Mesendoderm (in vitro differentiated cells): ENCODE measurements around the gene AGBL3. TPM values are rescaled to one million over a fixed set of nuclear protein-coding genes. Genes with fewer than 3 reads are reported as not detected.

ENCODE experiments used
- DNase-seq: peaks from one replicate; pipeline ENCODE4 v3.0.0; 2013
- H2AK5ac ChIP-seq: 2 replicates; pipeline ENCODE4 v1.6.1; 2013; ENCODE audit warnings: low read length, inconsistent platforms
- H2BK120ac ChIP-seq: 2 replicates; pipeline ENCODE4 v1.6.1; 2013; ENCODE audit warnings: low read depth, mild to moderate bottlenecking, low read length, moderate library complexity, mixed read lengths
- H2BK15ac ChIP-seq: replicated peaks from 2 replicates; pipeline ENCODE4 v1.6.1; 2013; ENCODE audit warnings: low read depth, mild to moderate bottlenecking, moderate library complexity
- H2BK5ac ChIP-seq: 2 replicates; pipeline ENCODE4 v1.6.1; 2013; ENCODE audit warnings: low read length, inconsistent platforms
- H3K18ac ChIP-seq: 2 replicates; pipeline ENCODE4 v1.6.1; 2013; ENCODE audit warnings: mild to moderate bottlenecking, low read length, mixed read lengths
- H3K23ac ChIP-seq: one replicate; pipeline ENCODE4 v1.6.1; 2013; ENCODE audit warnings: low read length
- H3K27ac ChIP-seq: 2 replicates; pipeline ENCODE4 v1.5.1; 2013; ENCODE audit warnings: low read depth, mild to moderate bottlenecking, inconsistent platforms, low read length, moderate library complexity
- H3K27me3 ChIP-seq: 2 replicates; pipeline ENCODE4 v1.6.1; 2013; ENCODE audit warnings: low read length, control low read depth, mild to moderate bottlenecking, inconsistent platforms; ENCODE audit not compliant: insufficient read depth, poor library complexity
- H3K36me3 ChIP-seq: 2 replicates; pipeline ENCODE4 v1.6.1; 2013; ENCODE audit warnings: low read length, inconsistent platforms; ENCODE audit not compliant: control insufficient read depth, insufficient read depth
- H3K4ac ChIP-seq: one replicate; pipeline ENCODE4 v1.6.1; 2013; ENCODE audit warnings: low read depth, mild to moderate bottlenecking, low read length, moderate library complexity
- H3K4me1 ChIP-seq: 2 replicates; pipeline ENCODE4 v1.6.1; 2013; ENCODE audit warnings: low read depth, low read length, inconsistent platforms; ENCODE audit not compliant: control insufficient read depth
- H3K4me2 ChIP-seq: 2 replicates; pipeline ENCODE4 v1.6.1; 2013; ENCODE audit warnings: low read length
- H3K4me3 ChIP-seq: 2 replicates; pipeline ENCODE4 v1.5.1; 2013; ENCODE audit warnings: mild to moderate bottlenecking, low read length
- H3K56ac ChIP-seq: one replicate; pipeline ENCODE4 v1.6.1; 2013; ENCODE audit warnings: low read length
- H3K79me1 ChIP-seq: 2 replicates; pipeline ENCODE4 v1.6.1; 2013; ENCODE audit warnings: low read length, inconsistent platforms
- H3K79me2 ChIP-seq: 2 replicates; pipeline ENCODE4 v1.6.1; 2013; ENCODE audit warnings: mild to moderate bottlenecking, low read length; ENCODE audit not compliant: control insufficient read depth, insufficient read depth
- H3K9ac ChIP-seq: 2 replicates; pipeline ENCODE4 v1.6.1; 2013; ENCODE audit warnings: low read length, inconsistent platforms
- H4K5ac ChIP-seq: one replicate; pipeline ENCODE4 v1.6.1; 2013; ENCODE audit warnings: low read length
- H4K8ac ChIP-seq: one replicate; pipeline ENCODE4 v1.6.1; 2013; ENCODE audit warnings: low read depth, mild to moderate bottlenecking, control low read depth, low read length, moderate library complexity
- WGBS: extraction: QIAGEN DNeasy Blood & Tissue Kit; methylation state at CpG from one replicate; pipeline ENCODE4 v1.1.7; 2013; ENCODE audit warnings: low lambda C conversion rate, missing lambda C conversion rate; ENCODE audit not compliant: insufficient coverage; ENCODE audit errors: extremely low coverage; 5-methylcytosine and 5-hydroxymethylcytosine counted together
- polyA plus RNA-seq, 2 experiments: library from polyadenylated mRNA; stranded (reverse); fragments of 200-250 nt; gene quantifications; one replicate each; pipeline ENCODE4 v1.2.3, GENCODE V29; 2013

The AGBL3 gene
- polyA plus RNA-seq (2013, experiment 1 of 2) = 2.0 TPM
- 2.1 TPM for polyA plus RNA-seq (2013, experiment 2 of 2)

DNA sequence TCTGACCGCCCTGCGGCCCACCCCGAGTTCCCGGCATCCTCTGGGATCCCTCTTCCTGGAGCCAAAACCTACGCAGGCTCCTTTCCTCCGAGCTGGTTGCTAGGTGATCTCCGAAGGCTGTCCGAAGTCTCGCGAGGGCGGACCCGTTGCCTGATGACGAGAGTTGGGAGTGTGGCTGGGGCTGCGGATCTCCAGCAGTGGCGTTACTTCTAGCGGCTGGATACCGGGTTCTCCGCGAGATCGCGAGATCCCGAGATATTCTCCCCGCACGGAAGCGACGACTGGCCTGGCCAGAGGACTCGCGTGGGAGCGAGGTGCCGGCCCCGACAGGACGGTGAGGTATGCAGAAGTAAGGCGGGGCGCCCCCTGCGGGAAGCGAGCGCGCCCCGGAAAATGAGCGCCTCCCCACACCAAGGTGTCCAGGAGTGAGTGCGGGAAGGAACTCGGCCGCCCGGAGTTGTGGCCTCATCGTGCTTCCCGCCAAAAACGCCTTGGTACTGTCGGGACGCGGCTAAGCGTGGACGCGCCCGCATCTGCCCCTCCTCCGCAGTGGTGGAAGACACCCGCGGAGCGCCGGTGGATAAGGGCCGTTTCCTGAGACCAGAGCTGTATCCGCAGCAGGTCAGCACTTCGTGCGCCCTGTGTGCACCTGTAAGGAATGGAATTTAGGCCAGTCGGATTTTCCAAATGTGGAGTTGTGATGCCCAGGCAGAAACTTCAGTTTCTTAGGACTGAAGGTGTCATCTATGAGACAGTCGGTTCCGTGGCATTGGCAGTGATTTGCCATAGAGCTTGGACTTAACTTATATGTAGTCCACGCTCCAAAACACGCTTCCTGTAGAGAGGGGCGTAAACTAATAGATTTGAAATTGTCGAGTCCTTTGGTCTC, at the start of gene AGBL3:
Gene AGBL3 (plus strand): TSS at position 146 of the 889 bp plus-strand sequence. CDS start 1,426 bp downstream, outside the sequence.
- Histone ChIP-seq H3K4ac (peak within 1 kb of the TSS; percentile 46), H4K8ac (peak within 1 kb of the TSS; percentile 83), H3K56ac (peak within 1 kb of the TSS; percentile 94), H4K5ac (no peak within 1 kb of the TSS), H3K36me3 (no peaks in the 10 kb centered on the region), H3K79me1 (peaks cover 3% of the 10 kb centered on the region), H2BK120ac (no peak within 1 kb of the TSS), H3K79me2 (peaks cover 2% of the 10 kb centered on the region), H3K27ac (peak within 1 kb of the TSS; percentile 51), H3K4me2 (peak within 1 kb of the TSS; percentile 99), H3K18ac (peak within 1 kb of the TSS; percentile 53), H3K9ac (peak within 1 kb of the TSS; percentile 83), H2BK15ac (no peak within 1 kb of the TSS), H2AK5ac (no peak within 1 kb of the TSS), H3K27me3 (no peaks in the 10 kb centered on the region), H2BK5ac (no peak within 1 kb of the TSS), H3K23ac (no peak within 1 kb of the TSS), H3K4me3 (peak within 1 kb of the TSS; percentile 75), H3K4me1 (peaks cover 2% of the 10 kb centered on the region)
- peak; percentile 99 for DNase-seq
- WGBS = no CpG with 5 or more reads among the region's 70 CpGs

DNA sequence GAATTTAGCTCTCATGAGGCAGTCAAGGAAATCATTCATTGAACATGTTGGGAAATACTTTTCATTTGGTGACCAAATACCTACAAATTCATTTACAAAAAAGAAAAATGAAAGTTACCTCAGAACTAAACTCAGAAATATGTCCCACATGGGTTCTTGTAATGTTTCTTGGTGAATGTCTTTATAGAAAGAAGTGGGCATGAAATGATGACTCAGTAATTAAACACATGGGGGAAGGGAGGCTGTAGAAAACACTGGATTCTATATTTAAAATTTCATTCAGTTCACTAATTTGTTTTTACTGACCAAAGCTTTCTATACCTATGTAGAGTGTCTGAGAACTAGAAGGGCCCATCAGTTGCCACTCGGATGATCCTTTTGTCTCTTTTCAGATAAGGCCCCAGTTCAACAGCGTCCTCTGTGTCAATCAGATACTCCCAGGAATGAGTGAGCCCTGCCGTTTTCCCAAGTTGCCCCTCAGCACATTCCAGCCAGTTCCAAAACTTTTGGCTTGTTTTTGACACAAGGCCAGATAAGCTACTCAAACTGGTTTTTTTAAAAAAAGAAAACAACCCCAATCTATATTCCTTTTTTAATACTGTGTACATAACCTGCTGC, 49.3 kb upstream of the AGBL3 start:
- peaks cover 5% of the 10 kb centered on the region for H3K36me3 ChIP-seq
- H3K56ac ChIP-seq = no peak overlapping the region
- H4K5ac ChIP-seq = no peak overlapping the region
- H3K4me3 ChIP-seq = no peak overlapping the region
- H2AK5ac ChIP-seq = no peak overlapping the region
- no peak overlapping the region for H3K18ac ChIP-seq
- H3K4me2 ChIP-seq = no peak overlapping the region
- H3K23ac ChIP-seq = no peak overlapping the region
- H3K4ac ChIP-seq = no peak overlapping the region
- no peaks in the 10 kb centered on the region for H3K79me2 ChIP-seq
- H3K4me1 ChIP-seq = peaks cover 8% of the 10 kb centered on the region
- WGBS = no CpG with 5 or more reads among the region's 3 CpGs
- no peak overlapping the region for H2BK15ac ChIP-seq
- peak; percentile 51 for DNase-seq
- H2BK5ac ChIP-seq = no peak overlapping the region
- H2BK120ac ChIP-seq = no peak overlapping the region
- no peaks in the 10 kb centered on the region for H3K27me3 ChIP-seq
- H3K9ac ChIP-seq = no peak overlapping the region
- peaks cover 1% of the 10 kb centered on the region for H3K79me1 ChIP-seq
- H3K27ac ChIP-seq = no peak overlapping the region
- H4K8ac ChIP-seq = no peak overlapping the region

DNA sequence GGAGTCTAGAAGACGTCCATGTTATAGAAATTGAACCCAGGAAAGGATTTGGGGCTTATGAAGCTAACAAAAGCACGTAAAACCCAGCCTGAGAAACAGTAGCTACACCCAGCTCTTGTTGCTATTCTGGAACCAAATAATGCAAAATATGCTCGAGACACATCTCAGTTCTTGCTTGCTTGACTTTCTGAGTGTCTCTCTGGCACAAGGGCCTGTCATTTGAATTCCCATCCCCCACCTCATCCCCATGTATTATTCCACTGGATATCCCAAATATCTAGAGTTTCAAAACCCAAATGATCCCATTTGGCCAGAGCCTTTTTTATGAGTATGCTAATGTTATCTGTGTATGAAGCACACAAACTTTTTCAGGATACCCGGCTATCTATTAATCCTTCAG, 48.2 kb upstream of the AGBL3 start:
- Histone ChIP-seq H3K27ac (no peak overlapping the region), H3K79me1 (no peaks in the 10 kb centered on the region), H2AK5ac (no peak overlapping the region), H3K9ac (no peak overlapping the region), H3K4me3 (no peak overlapping the region), H2BK5ac (no peak overlapping the region), H4K5ac (no peak overlapping the region), H3K79me2 (no peaks in the 10 kb centered on the region), H4K8ac (no peak overlapping the region), H3K27me3 (no peaks in the 10 kb centered on the region), H2BK120ac (no peak overlapping the region), H3K23ac (no peak overlapping the region), H3K56ac (no peak overlapping the region), H3K36me3 (peaks cover 2% of the 10 kb centered on the region), H3K4me2 (no peak overlapping the region), H3K4me1 (peaks cover 8% of the 10 kb centered on the region), H3K18ac (no peak overlapping the region), H2BK15ac (no peak overlapping the region), H3K4ac (no peak overlapping the region)
- no CpG with 5 or more reads among the region's 4 CpGs for WGBS
- no peak for DNase-seq

DNA sequence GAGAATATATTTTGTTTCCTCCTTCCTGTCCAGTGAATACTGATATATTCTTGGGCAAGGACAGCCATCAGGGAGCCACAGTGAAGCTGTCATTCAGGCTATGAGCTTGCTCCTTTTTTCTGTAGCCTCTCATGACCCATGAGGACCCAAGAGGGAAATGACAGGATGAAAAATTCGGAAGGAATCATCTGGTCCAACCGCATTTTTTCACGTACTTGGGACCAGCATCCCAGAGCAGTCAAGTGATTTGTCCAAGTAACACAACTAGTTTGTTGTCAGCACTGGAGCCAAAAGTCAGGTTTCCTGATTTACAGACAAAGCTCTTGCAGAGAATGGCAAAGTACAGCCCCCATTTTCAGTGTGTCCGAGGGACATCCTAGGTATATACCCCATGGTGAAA, 47.2 kb upstream of the AGBL3 start:
- Histone ChIP-seq H3K36me3 (no peaks in the 10 kb centered on the region), H3K4me1 (peaks cover 8% of the 10 kb centered on the region), H3K9ac (no peak overlapping the region), H3K4me2 (no peak overlapping the region), H3K79me2 (no peaks in the 10 kb centered on the region), H3K27me3 (no peaks in the 10 kb centered on the region), H2AK5ac (no peak overlapping the region), H3K4me3 (no peak overlapping the region), H4K8ac (no peak overlapping the region), H4K5ac (no peak overlapping the region), H3K27ac (no peak overlapping the region), H2BK15ac (no peak overlapping the region), H3K56ac (no peak overlapping the region), H3K79me1 (no peaks in the 10 kb centered on the region), H3K4ac (no peak overlapping the region), H3K23ac (no peak overlapping the region), H3K18ac (no peak overlapping the region), H2BK120ac (no peak overlapping the region), H2BK5ac (no peak overlapping the region)
- no CpG with 5 or more reads among the region's 4 CpGs for WGBS
- no peak for DNase-seq

DNA sequence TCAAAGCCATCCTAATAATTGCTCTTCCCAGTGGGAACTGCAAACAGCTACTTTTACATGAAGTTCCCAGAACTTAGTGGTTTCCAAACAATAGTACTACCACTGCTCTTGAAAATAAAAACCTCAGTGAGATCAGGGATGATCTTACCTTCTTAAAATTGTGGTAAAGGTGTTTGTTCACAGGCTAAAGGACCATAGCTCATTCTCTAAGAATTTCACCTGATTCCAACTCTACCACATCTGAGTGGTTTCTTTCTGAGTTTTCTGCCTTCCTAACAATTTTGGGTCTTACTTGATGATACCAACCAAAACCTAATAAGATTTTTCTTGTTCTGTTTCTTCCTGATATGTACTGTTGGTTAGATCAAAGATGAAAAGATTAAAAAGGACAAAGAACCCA, 45.6 kb upstream of the AGBL3 start:
- no peak overlapping the region for H3K9ac ChIP-seq
- H3K27me3 ChIP-seq = no peaks in the 10 kb centered on the region
- no peak overlapping the region for H3K56ac ChIP-seq
- no peak overlapping the region for H2BK5ac ChIP-seq
- H2BK15ac ChIP-seq = no peak overlapping the region
- H3K4me2 ChIP-seq = no peak overlapping the region
- no peak overlapping the region for H2BK120ac ChIP-seq
- H4K5ac ChIP-seq = no peak overlapping the region
- no peak overlapping the region for H3K18ac ChIP-seq
- H2AK5ac ChIP-seq = no peak overlapping the region
- H3K27ac ChIP-seq = no peak overlapping the region
- H4K8ac ChIP-seq = no peak overlapping the region
- no peak overlapping the region for H3K4ac ChIP-seq
- H3K4me1 ChIP-seq = peaks cover 8% of the 10 kb centered on the region
- DNase-seq = peak; percentile 49
- no peak overlapping the region for H3K23ac ChIP-seq
- H3K36me3 ChIP-seq = no peaks in the 10 kb centered on the region
- H3K79me1 ChIP-seq = no peaks in the 10 kb centered on the region
- H3K79me2 ChIP-seq = no peaks in the 10 kb centered on the region
- no peak overlapping the region for H3K4me3 ChIP-seq
